Liver (tissue), 3 donors: ENCODE data around the gene LILRA1.

Experiments
- CTCF ChIP-seq: fragments of 150-350 bp; IDR thresholded peaks from 2 replicates; pipeline ENCODE4 v1.5.1; 2017; ENCODE audit warnings: improper control_type of control experiment, low read depth, low read length; ENCODE audit not compliant: missing input control
- EGR1 ChIP-seq, 2 donors: IDR thresholded peaks; 2 replicates each; pipeline ENCODE4 v1.6.1; 2016 to 2018; ENCODE audit warnings: antibody characterized with exemption in 2 of 2, low read depth in 2 of 2
- FOXA1 ChIP-seq: IDR thresholded peaks from 2 replicates; pipeline ENCODE4 v1.6.1; 2016; ENCODE audit warnings: antibody characterized with exemption
- JUND ChIP-seq, 2 donors: IDR thresholded peaks; 2 replicates each; pipeline ENCODE4 v1.6.1; 2016; ENCODE audit warnings: antibody characterized with exemption in 2 of 2
- MAX ChIP-seq: IDR thresholded peaks from 2 replicates; pipeline ENCODE4 v1.6.1; 2016; ENCODE audit warnings: antibody characterized with exemption
- RAD21 ChIP-seq, 2 donors: IDR thresholded peaks; 2 replicates each; pipeline ENCODE4 v1.6.1; 2016; ENCODE audit warnings: antibody characterized with exemption in 2 of 2, mild to moderate bottlenecking in 2 of 2
- REST ChIP-seq: IDR thresholded peaks from 2 replicates; pipeline ENCODE4 v1.6.1; 2016; ENCODE audit warnings: antibody characterized with exemption, mild to moderate bottlenecking
- SP1 ChIP-seq: IDR thresholded peaks from 2 replicates; pipeline ENCODE4 v1.6.1; 2018; ENCODE audit warnings: antibody characterized with exemption, mild to moderate bottlenecking
- TAF1 ChIP-seq: conservative IDR thresholded peaks from 2 replicates; pipeline ENCODE4 v1.6.1; 2016; ENCODE audit warnings: antibody characterized with exemption, mild to moderate bottlenecking
- YY1 ChIP-seq: IDR thresholded peaks from 2 replicates; pipeline ENCODE4 v1.6.1; 2016; ENCODE audit warnings: antibody characterized with exemption, mild to moderate bottlenecking
- ZBTB33 ChIP-seq: IDR thresholded peaks from 2 replicates; pipeline ENCODE4 v1.6.1; 2016; ENCODE audit warnings: antibody characterized with exemption
- donor health status: healthy.
- donor health status: healthy.

GRCh38 chr19:54644056-54644455, 50.6 kb downstream of the LILRA1 start:
- TF ChIP-seq REST (no peak), CTCF (no peak), SP1 (no peak), JUND (IDR thresholded peaks at IDR 0.05) (no peak), FOXA1 (no peak), RAD21 (IDR thresholded peaks at IDR 0.05) (no peak), ZBTB33 (no peak), MAX (no peak), YY1 (no peak), TAF1 (no peak), EGR1 (IDR thresholded peaks at IDR 0.05; ENCODE audit: low read depth in 2 of 2) (no peak)
